Embryonic facial prominence (tissue), 1 donor: ENCODE results near the gene USP35.
"Not testable (repeated sequence)": the region's sequence is repeated elsewhere in the genome, so short reads cannot be mapped to it uniquely, and the experiment has no call there.

ENCODE experiments used
- DNase-seq: peaks from one replicate; pipeline ENCODE4 v3.0.0-alpha.2; 2016; ENCODE audit errors: extremely low spot score

USP35 gene

GRCh38 chr11:78168539-78169477, 19.9 kb upstream of the USP35 start:
- no peak for DNase-seq

- no peak for DNase-seq
Observed at GRCh38 chr11:78170413-78170812, 18.3 kb upstream of the USP35 start.

- DNase-seq = no peak
Observed at GRCh38 chr11:78170874-78171549, 17.7 kb upstream of the USP35 start.

- DNase-seq = no peak
Observed at GRCh38 chr11:78171951-78172350, 16.8 kb upstream of the USP35 start.

- not testable (repeated sequence) for DNase-seq
Observed at GRCh38 chr11:78175862-78176261, 12.9 kb upstream of the USP35 start.

- no peak for DNase-seq
Observed at GRCh38 chr11:78176605-78177141, 12.0 kb upstream of the USP35 start.

GRCh38 chr11:78177216-78177615, 11.5 kb upstream of the USP35 start:
- DNase-seq = no peak

GRCh38 chr11:78179459-78180071, 9.2 kb upstream of the USP35 start:
- no peak for DNase-seq

GRCh38 chr11:78180751-78181150, 8.0 kb upstream of the USP35 start:
- DNase-seq = no peak

- no peak for DNase-seq
Observed at GRCh38 chr11:78181185-78181584, 7.5 kb upstream of the USP35 start.

- no peak for DNase-seq
Observed at GRCh38 chr11:78187366-78188285, 1.1 kb upstream of the USP35 start.

- no peak for DNase-seq
Observed at GRCh38 chr11:78189174-78189724, 530 bp downstream of the USP35 start.

- no peak for DNase-seq
Observed at GRCh38 chr11:78189851-78190250, 1.1 kb downstream of the USP35 start.

- DNase-seq = no peak
Observed at GRCh38 chr11:78190374-78190773, 1.7 kb downstream of the USP35 start.

- DNase-seq = no peak
Observed at GRCh38 chr11:78190871-78191538, 2.3 kb downstream of the USP35 start.

GRCh38 chr11:78192223-78192719, 3.6 kb downstream of the USP35 start:
- no peak for DNase-seq

GRCh38 chr11:78192911-78193351, 4.2 kb downstream of the USP35 start:
- DNase-seq = no peak

- DNase-seq = no peak
Observed at GRCh38 chr11:78193806-78194205, 5.1 kb downstream of the USP35 start.

GRCh38 chr11:78194490-78194889, 5.8 kb downstream of the USP35 start:
- no peak for DNase-seq

GRCh38 chr11:78195917-78196560, 7.3 kb downstream of the USP35 start:
- no peak for DNase-seq
